GM18861 (cell line): Measurements from ENCODE around the gene SPON1.
"Not testable (repeated sequence)": the region's sequence is repeated elsewhere in the genome, so short reads cannot be mapped to it uniquely, and the experiment has no call there.

Experiments used
- ATAC-seq: cut with Tn5 transposase; IDR thresholded peaks from one replicate; pipeline ENCODE4 v1.9.1; 2021; ENCODE audit not compliant: unreplicated experiment

The SPON1 gene

DNA sequence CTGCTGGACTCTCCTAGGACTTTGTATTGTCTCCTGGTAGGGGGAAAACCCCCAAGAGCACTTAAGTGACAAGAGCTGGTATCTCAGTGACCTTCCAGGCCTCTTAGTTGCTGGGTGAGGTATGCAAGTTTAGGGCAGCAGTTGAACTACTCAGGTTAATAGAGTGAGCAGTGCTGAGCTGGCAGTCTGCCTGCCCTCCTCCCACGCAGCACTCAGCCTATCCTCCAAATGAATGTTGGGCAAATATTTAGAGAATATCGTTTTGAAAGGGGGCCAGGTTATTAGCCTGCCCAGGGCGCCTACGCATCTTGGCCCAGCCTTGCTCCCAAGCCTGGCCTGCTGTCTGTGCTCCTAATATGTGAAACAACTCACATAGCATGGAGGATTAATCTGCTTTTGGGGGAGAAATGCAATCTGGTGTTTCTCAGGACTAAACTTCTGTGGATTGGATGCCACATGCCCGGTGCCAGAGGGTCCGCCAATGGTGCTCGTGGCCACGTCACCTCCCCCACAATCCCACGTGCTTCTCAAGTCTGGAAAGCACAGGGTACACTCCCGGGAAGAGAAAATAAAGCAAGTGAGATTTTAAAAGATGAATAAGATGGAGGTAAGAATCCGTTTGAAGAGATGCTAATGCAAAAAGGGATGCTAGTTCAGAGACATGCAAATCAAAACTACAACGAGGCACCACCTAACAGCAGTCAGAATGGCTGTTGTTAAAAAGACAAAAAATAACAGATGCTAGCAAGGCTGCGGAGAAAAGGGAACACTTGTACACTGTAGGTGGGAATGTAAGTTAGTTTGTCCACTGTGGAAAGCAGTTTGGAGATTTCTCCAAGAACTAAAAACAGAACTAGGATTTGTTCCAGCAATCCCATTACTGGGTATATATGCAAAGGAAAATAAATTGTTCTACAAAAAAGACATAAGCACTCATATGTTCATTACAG, 67.7 kb downstream of the SPON1 start:
- no peak for ATAC-seq

- ATAC-seq, result not testable (repeated sequence)
Observed at GRCh38 chr11:14035526-14035925, 73.0 kb downstream of the SPON1 start.

DNA sequence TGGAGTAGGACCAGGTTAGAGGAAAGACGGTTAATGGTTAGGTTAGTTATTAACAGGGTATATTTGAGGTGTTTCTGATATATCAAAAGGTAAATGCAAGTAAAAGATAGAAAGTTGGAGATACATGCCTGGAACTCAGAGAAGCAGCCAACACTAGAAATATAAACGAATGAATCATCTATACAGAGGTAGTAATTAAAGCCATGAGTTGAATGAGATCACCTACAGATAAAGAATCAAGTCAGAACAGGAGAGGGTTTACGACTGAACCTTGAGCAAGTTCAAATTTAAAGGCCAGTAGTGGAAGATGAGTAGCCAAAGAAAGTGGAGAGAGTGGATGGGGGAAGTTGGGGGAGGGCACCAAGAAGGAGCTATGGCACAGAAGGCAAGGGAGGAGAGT, 73.9 kb downstream of the SPON1 start:
- no peak for ATAC-seq

- ATAC-seq, result no peak
Observed at GRCh38 chr11:14041040-14041439, 78.5 kb downstream of the SPON1 start.

DNA sequence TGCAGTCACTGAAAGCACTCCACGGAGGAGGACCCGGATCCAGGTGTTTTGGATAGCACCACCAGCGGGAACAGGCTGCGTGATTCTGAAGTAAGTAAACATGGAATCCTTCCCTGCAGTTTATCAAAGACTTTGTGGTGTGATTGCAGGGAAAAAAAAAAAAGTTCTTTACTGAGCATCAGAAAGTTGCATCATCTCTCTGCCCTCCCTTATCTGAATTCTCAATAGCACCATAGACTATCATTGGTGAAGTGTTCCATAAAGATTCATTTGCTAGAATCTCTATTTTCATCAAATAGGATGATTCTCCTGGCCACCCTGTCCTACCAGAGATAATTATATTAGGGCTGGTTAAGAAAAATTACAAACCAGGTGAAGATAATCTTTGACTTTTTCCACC, 79.0 kb downstream of the SPON1 start:
- ATAC-seq, result no peak

GRCh38 chr11:14042686-14043465, 80.4 kb downstream of the SPON1 start:
- ATAC-seq, result no peak

DNA sequence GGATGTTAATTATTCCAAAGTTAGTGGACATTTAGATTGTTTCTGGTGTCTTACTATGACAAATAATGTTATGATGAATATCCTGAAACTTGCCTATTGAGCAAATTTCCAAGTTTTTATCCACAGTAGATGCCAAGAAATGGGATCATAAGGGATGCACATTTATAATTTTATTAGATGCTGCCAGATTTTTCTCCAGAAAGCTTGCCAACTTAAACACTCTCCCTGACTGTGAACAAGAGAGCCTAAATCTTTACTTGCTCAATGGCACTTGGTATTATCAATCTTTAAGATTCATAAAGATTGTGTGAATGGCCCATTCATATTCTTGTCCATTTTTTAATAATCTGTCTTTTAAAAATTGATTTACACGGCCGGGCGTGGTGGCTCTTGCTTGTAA, 82.4 kb downstream of the SPON1 start:
- no peak for ATAC-seq

- no peak for ATAC-seq
Observed at GRCh38 chr11:14045417-14045816, 82.9 kb downstream of the SPON1 start.

GRCh38 chr11:14052198-14052597, 89.7 kb downstream of the SPON1 start:
- ATAC-seq, result no peak

DNA sequence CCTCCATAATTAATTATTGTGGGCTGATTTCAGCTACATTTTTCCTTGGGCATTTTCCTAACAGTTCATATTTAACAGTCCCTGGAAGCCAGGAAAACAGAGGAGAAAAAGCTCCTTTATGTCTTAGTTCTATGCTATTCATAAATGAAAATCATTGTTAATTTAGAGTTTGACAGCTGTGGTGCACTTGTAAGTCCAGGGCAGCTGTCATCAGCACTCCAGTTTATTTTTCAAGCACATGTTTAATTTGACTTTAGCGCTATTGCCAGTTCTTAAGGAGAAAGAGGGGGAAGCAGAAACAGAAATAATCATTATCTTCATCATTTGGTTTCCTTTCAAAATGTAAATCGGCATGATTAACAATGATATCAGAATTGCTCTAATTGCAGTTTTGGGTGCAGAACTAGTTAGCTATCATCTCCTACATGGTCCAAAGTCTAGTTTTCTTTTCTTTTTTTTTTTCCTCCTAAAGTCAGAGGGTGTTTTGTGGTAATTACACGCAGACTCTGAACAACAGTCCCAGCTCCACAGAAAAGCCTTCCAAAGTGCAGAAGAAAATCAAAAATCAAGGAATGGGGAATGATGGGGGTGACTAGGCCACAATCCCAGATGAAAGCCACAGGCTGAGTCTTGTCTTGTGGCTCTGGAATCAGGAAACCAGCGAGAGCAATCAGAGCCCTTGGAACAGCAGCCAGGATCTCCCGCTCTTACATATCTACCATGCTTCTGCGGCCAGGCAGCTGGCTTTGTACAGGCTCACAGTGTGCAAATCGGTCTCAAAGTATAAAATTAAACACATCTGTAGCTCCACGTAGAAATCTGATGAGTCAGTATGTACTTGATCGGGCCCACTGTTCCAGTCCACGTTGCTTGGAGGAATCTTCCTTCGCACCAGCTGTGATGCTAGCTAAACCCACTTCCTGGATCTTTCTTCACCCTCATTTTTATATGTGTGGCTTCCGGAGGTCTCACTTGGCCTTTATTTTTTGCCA, 91.9 kb downstream of the SPON1 start:
- ATAC-seq, result no peak

- ATAC-seq, result no peak
Observed at GRCh38 chr11:14055936-14056335, 93.4 kb downstream of the SPON1 start.

DNA sequence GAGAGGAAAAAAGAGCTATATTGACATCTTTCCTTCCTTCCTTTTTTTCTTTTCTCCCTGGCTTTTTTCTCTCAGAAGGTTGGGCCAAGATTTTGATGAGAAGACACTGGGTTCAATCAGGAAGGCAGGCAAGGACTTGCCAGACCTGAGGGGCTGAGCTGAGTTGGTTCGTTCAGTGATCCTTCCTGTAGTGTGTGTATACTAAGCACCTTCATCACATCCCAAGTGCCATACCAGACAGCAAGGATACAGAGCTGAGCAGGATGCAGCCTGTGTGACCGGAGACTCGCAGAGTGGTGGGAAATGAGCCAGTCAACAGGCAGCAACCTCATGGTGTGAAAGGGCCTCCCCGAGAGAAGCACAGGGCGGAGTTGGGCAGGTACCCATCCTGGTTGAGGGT, 95.5 kb downstream of the SPON1 start:
- ATAC-seq, result no peak

- no peak for ATAC-seq
Observed at GRCh38 chr11:14059491-14059890, 97.0 kb downstream of the SPON1 start.

- no peak for ATAC-seq
Observed at GRCh38 chr11:14061721-14062120, 99.2 kb downstream of the SPON1 start.

GRCh38 chr11:14065141-14065540, 102.6 kb downstream of the SPON1 start:
- no peak for ATAC-seq

DNA sequence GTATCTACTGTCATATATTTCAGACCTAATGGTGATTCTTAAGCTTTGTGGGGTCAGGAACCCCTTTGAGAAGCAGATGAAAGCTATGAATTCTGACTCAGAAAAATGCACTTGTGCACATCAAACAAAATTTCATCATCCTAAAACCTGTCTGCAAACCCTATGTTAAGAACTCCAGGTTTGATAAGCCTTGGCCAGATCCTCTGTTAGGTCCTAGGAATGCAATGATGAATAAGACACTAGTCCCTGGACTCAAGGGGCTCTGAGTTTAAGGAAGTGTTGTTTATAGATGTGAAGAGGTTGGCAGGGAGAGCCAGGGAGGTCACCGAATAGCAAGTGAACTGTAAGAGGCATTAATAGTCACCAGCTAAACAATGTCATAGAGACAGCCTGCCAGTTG, 103.2 kb downstream of the SPON1 start:
- ATAC-seq, result no peak

- no peak for ATAC-seq
Observed at GRCh38 chr11:14067686-14068085, 105.2 kb downstream of the SPON1 start.

DNA sequence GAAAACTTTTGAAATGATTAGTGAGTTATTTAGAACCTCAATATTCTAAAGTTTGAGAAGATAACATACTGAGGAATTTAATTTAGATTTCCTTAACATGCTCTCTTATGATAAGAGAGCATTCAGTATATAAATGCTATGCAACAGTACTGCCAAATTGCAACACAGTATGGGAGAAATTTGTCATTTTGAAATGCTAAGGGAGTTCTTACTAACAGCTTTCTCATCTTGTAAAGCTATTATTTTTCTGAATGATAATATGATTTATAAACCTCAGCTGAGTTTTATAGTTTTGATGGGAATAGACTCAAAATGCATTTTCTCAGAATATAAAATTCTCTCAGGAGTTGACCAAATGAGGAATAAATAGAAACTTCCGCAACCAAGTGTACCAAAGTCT, 108.4 kb downstream of the SPON1 start:
- ATAC-seq, result no peak

DNA sequence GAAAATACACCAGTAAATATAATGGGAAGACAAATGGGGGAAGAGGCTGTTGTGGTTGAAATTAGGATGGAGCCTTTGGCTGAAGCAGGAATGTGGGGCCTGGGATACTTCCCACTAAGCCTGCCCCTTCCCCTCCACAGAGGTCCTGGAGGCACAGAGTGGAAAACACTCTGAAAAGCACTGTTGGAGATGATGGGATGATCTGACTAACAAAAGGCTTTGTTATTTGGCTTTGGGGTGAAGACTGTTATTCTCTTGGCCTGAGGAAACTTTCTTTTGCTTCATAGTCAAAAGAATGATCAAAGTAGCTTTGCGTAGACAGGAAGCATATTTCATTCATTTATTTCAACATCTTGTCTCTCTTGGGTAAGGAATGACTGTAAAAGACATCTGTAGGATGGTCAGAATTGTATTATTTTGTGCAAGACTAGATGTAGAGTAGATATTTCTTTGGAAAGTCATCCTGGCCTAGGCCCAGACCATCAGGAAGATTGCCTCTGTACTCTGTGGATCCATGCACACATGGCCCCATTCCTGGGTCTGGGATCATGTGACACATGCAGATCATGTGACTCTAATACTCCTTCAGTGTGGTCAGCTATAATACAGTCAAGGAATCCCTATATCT, 111.4 kb downstream of the SPON1 start:
- ATAC-seq, result no peak
